GM13976 (cell line): ENCODE data around the gene WASF2.

Source experiments
- DNase-seq: peaks from one replicate; pipeline ENCODE4 v3.0.0; 2012; ENCODE audit warnings: low spot score
- CTCF ChIP-seq: IDR thresholded peaks from 2 replicates; pipeline ENCODE4 v1.5.1; 2012; ENCODE audit warnings: borderline replicate concordance, mild to moderate bottlenecking; ENCODE audit not compliant: insufficient read depth; ENCODE audit errors: extremely low read depth, missing control alignments, control extremely low read depth
- in situ Hi-C: fragments of 300-500 bp; cut with MboI; formaldehyde crosslinking; loops from one replicate; pipeline ENCODE4 v1.12.0; 2022; ENCODE audit warnings: low sequenced_read_pairs, mixed read lengths, inconsistent platforms; ENCODE audit not compliant: unreplicated experiment

Gene WASF2

GRCh38 chr1:27515626-27516025, 25.7 kb upstream of the WASF2 start:
- in situ Hi-C loops, result no loop called here
- TF ChIP-seq CTCF, result no peak
- DNase-seq, result no peak

- DNase-seq, result no peak
- in situ Hi-C loops, result no loop called here
Measured at GRCh38 chr1:27513958-27514357, 24.0 kb upstream of the WASF2 start.

GRCh38 chr1:27513528-27513927, 23.6 kb upstream of the WASF2 start:
- in situ Hi-C loops, result no loop called here
- TF ChIP-seq CTCF, result no peak
- DNase-seq, result no peak

More at GRCh38 chr1:27513958-27514357, 24.0 kb upstream of the WASF2 start:
- TF ChIP-seq CTCF, result no peak

GRCh38 chr1:27509127-27510080, 19.4 kb upstream of the WASF2 start:
- in situ Hi-C loops, result no loop called here
- TF ChIP-seq CTCF, result no peak
- DNase-seq, result no peak

GRCh38 chr1:27507960-27508665, 18.1 kb upstream of the WASF2 start:
- no peak for DNase-seq

More at GRCh38 chr1:27507960-27508665, 18.1 kb upstream of the WASF2 start:
- TF ChIP-seq CTCF, result no peak
- in situ Hi-C loops, result no loop called here
